Progenitor cell of endocrine pancreas (in vitro differentiated cells): Measurements from ENCODE around the gene MOB3B. TPM values are rescaled to one million over a fixed set of nuclear protein-coding genes. Genes with fewer than 3 reads are reported as not detected.
"Not testable (repeated sequence)": the region's sequence is repeated elsewhere in the genome, so short reads cannot be mapped to it uniquely, and the experiment has no call there.

Experiments used
- DNase-seq: peaks from one replicate; pipeline ENCODE4 v3.0.0; 2021; ENCODE audit warnings: low spot score; ENCODE audit not compliant: unreplicated experiment
- H3K27ac Mint-ChIP-seq: 2 replicates; pipeline ENCODE4 v1.8.0; 2021; ENCODE audit warnings: mild to moderate bottlenecking, moderate library complexity, mixed read lengths
- H3K27me3 Mint-ChIP-seq: 2 replicates; pipeline ENCODE4 v1.8.0; 2021; ENCODE audit warnings: mixed read lengths
- H3K36me3 Mint-ChIP-seq: 2 replicates; pipeline ENCODE4 v1.8.0; 2022; ENCODE audit warnings: mixed read lengths; ENCODE audit not compliant: insufficient read depth
- H3K4me1 Mint-ChIP-seq: 2 replicates; pipeline ENCODE4 v1.8.0; 2021; ENCODE audit warnings: low read depth, mixed read lengths
- H3K4me3 Mint-ChIP-seq: 2 replicates; pipeline ENCODE4 v1.8.0; 2021; ENCODE audit warnings: low read depth, mild to moderate bottlenecking, moderate library complexity, mixed read lengths
- H3K9me3 Mint-ChIP-seq: 2 replicates; pipeline ENCODE4 v1.8.0; 2021; ENCODE audit warnings: low read depth, mixed read lengths
- total RNA-seq: library from RNA; stranded (reverse); gene quantifications from 2 replicates; pipeline ENCODE4 v1.2.1, GENCODE V29; 2021
- TF ChIP-seq, protein P1 (sequence below): fragments of 200-600 bp; sonication (generic); IDR thresholded peaks from one replicate; pipeline ENCODE4 v1.5.0; 2021; ENCODE audit warnings: antibody characterized with exemption, mild to moderate bottlenecking; ENCODE audit not compliant: unreplicated experiment

MOB3B gene
- total RNA-seq, 1 donor from 2014 or later: 15.4 TPM

DNA sequence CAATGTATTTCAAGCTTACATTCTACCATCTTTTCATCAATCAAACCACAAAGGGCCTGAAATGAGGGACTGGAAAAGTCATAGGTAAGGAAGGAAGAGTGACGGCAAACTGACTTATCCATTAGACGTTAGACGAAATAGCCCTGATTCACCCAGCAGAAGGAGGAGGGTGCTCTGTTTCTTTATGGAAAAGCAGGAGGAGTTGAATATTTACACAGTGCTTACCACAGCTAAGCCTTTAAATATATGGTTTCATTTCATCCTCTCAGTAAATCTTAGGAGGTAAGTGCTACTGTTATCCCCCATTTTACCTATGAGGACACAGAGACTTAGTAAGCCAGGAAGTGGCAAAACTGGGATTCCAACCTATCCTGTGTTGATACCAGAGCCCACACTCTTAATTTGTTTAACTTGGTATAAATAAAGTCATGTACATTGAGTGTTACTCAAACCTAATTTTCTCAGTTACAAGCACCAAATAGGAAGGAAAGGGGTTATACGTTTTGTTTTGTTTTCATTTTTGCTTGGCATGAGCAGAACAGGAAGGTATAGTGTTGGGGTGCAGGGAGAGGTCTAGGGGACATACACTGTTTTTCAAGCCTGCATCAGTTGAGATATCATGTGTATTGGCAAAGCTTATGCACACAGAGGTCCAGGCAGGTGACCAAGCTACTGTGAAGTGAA, 103.6 kb downstream of the MOB3B start:
- Mint-ChIP-seq H3K4me3 (no peak overlapping the region), H3K9me3 (no peaks in the 10 kb centered on the region), H3K27me3 (no peaks in the 10 kb centered on the region), H3K27ac (peak overlapping the region; percentile 38), H3K4me1 (peaks cover 40% of the 10 kb centered on the region), H3K36me3 (no peaks in the 10 kb centered on the region)
- TF ChIP-seq, protein P1, sequence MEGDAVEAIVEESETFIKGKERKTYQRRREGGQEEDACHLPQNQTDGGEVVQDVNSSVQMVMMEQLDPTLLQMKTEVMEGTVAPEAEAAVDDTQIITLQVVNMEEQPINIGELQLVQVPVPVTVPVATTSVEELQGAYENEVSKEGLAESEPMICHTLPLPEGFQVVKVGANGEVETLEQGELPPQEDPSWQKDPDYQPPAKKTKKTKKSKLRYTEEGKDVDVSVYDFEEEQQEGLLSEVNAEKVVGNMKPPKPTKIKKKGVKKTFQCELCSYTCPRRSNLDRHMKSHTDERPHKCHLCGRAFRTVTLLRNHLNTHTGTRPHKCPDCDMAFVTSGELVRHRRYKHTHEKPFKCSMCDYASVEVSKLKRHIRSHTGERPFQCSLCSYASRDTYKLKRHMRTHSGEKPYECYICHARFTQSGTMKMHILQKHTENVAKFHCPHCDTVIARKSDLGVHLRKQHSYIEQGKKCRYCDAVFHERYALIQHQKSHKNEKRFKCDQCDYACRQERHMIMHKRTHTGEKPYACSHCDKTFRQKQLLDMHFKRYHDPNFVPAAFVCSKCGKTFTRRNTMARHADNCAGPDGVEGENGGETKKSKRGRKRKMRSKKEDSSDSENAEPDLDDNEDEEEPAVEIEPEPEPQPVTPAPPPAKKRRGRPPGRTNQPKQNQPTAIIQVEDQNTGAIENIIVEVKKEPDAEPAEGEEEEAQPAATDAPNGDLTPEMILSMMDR: no peak
- DNase-seq: no peak

DNA sequence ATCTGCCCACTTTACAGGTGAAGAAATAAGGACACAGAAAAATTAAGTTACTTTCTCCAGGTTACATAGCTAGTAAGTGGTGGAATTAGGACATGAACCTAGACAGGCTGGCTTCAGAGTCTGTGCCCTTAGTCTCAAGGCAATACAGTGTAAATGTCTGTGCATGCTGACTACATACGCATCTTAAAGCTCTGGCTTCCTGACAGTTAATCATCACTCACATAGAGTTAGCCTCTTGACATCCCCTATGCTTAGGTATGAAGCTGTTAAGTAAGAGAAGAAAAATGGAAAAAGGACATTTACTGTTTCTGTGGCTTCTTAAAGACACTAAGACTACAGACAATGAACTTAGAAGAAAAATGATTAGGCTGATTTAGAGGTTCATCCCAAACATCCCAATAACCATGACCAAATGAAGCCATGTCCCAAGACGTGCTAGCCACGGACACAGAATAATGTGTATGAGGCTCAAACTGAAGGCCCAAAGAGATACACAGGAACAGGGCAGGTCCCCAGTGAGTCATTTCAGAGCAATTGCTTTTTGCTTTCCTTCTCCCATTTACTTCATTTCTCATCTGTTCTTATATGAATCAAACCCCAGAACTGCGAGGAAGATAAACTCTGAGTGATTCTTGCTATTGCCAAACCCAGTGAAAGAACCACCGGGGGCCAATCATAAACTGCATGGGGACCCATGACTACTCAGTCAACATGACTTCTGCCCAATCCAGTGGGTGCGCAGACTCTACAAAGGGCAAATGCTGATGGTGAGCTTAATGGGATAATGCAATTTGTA, 105.5 kb downstream of the MOB3B start:
- no peaks in the 10 kb centered on the region for H3K27me3 Mint-ChIP-seq
- peaks cover 25% of the 10 kb centered on the region for H3K4me1 Mint-ChIP-seq
- DNase-seq: no peak
- no peak overlapping the region for H3K4me3 Mint-ChIP-seq
- H3K36me3 Mint-ChIP-seq: peaks cover 8% of the 10 kb centered on the region
- TF ChIP-seq, protein P1: no peak
- no peak overlapping the region for H3K27ac Mint-ChIP-seq
- peaks cover 8% of the 10 kb centered on the region for H3K9me3 Mint-ChIP-seq

DNA sequence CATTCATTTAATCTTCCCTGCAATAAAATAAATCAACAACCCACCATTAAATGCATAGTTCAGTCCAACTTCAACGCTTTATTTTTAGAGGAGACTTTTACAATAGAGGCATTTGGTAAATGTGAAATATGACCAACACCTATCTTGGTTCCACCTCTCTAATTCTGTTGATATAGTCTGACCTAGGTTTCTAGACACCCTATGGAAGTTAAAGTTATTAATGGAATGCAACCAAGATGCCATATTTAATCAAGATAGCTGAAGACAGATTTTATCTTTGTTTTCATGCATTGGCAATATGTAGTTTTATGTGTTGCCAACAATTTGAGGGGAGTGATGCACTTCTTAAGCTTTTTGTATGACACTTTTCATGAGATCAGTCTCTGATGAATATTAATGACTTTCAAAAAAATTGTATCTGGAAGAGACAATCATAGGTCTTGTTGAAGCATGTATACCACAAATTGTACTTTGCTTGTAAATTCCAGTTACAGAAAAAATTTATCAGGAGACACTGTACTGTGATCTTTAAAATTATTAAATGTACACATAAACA, 107.3 kb downstream of the MOB3B start:
- Mint-ChIP-seq H3K36me3 (peaks cover 13% of the 10 kb centered on the region), H3K4me1 (peaks cover 22% of the 10 kb centered on the region)

DNA sequence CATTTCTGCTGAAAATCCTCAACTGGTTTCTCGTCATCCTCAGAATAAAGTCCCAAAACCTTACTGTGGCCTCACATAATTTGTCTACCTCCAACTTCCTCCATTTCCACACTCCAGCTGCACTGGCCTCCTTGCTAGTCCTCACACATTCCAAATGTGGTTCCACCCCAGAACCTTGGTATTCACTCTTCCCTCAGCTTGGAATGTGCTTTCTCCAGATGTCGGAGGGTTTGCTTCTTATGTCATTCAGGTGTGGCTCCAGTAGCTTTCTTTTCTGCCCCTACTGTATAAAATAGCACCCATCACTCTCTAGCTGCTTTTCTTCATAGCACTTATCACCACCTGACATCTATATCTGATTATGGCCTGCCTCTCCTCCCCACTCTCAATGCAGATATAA, 108.0 kb downstream of the MOB3B start:
- H3K4me3 Mint-ChIP-seq: no peak overlapping the region
- no peak for DNase-seq
- no peaks in the 10 kb centered on the region for H3K27me3 Mint-ChIP-seq
- TF ChIP-seq, protein P1: no peak
- H3K27ac Mint-ChIP-seq: no peak overlapping the region
- peaks cover 18% of the 10 kb centered on the region for H3K4me1 Mint-ChIP-seq
- peaks cover 15% of the 10 kb centered on the region for H3K36me3 Mint-ChIP-seq
- H3K9me3 Mint-ChIP-seq: peaks cover 16% of the 10 kb centered on the region

More for the DNA sequence above, 107.3 kb downstream of the MOB3B start:
- TF ChIP-seq, protein P1: no peak
- Mint-ChIP-seq H3K9me3 (peaks cover 16% of the 10 kb centered on the region), H3K27me3 (no peaks in the 10 kb centered on the region), H3K4me3 (no peak overlapping the region), H3K27ac (no peak overlapping the region)
- no peak for DNase-seq

DNA sequence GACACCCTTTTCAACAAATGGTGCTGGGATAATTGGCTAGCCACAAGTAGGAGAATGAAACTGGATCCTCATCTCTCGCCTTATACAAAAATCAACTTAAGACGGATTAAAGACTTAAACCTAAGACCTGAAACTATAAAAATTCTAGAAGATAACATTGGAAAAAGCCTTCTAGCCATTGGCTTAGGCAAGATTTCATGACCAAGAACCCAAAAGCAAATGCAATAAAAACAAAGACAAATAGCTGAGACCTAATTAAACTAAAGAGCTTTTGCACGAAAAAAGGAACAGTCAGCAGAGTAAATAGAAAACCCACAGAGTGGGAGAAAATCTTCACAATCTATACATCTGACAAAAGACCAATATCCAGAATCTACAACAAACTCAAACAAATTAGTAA, 110.1 kb downstream of the MOB3B start:
- Mint-ChIP-seq H3K9me3 (peaks cover 16% of the 10 kb centered on the region), H3K36me3 (peaks cover 15% of the 10 kb centered on the region)
- not testable (repeated sequence) for H3K4me1 Mint-ChIP-seq, DNase-seq, H3K4me3 Mint-ChIP-seq, H3K27me3 Mint-ChIP-seq, H3K27ac Mint-ChIP-seq
